T-helper 1 cell treated with Interleukin-12 subunit alpha and Interleukin-12 subunit beta and Interleukin-4 antibody, amounts not matched to agents 30 μg/mL and 1 μg/mL, for 36 hours (primary cell): Measurements from ENCODE around the gene IGFBP3.

Source experiments
- H3K27ac Mint-ChIP-seq: one replicate; pipeline ENCODE4 v1.8.0; 2021; ENCODE audit warnings: mild to moderate bottlenecking, mixed read lengths
- H3K27me3 Mint-ChIP-seq: one replicate; pipeline ENCODE4 v1.8.0; 2021; ENCODE audit warnings: low read depth, mixed read lengths
- H3K36me3 Mint-ChIP-seq: one replicate; pipeline ENCODE4 v1.8.0; 2021; ENCODE audit warnings: low read depth, mixed read lengths
- H3K4me1 Mint-ChIP-seq: one replicate; pipeline ENCODE4 v1.8.0; 2021; ENCODE audit warnings: low read depth, mixed read lengths
- H3K4me3 Mint-ChIP-seq: one replicate; pipeline ENCODE4 v1.8.0; 2021; ENCODE audit warnings: mild to moderate bottlenecking, moderate library complexity, mixed read lengths
- H3K9me3 Mint-ChIP-seq: one replicate; pipeline ENCODE4 v1.8.0; 2021; ENCODE audit warnings: mixed read lengths

Gene IGFBP3

GRCh38 chr7:45880433-45880860 lies 40.6 kb downstream of the IGFBP3 start:
- H3K27me3 Mint-ChIP-seq: no peaks in the 10 kb centered on the region
- no peak overlapping the region for H3K4me3 Mint-ChIP-seq
- H3K9me3 Mint-ChIP-seq: no peaks in the 10 kb centered on the region
- no peaks in the 10 kb centered on the region for H3K4me1 Mint-ChIP-seq
- H3K36me3 Mint-ChIP-seq: no peaks in the 10 kb centered on the region
- no peak overlapping the region for H3K27ac Mint-ChIP-seq

GRCh38 chr7:45878457-45879144 lies 42.5 kb downstream of the IGFBP3 start:
- Mint-ChIP-seq H3K27me3 (no peaks in the 10 kb centered on the region), H3K27ac (no peak overlapping the region)

GRCh38 chr7:45876519-45876918 lies 44.6 kb downstream of the IGFBP3 start:
- H3K36me3 Mint-ChIP-seq: no peaks in the 10 kb centered on the region

More at GRCh38 chr7:45878457-45879144, 42.5 kb downstream of the IGFBP3 start:
- H3K4me1 Mint-ChIP-seq: no peaks in the 10 kb centered on the region
- H3K9me3 Mint-ChIP-seq: no peaks in the 10 kb centered on the region
- no peaks in the 10 kb centered on the region for H3K36me3 Mint-ChIP-seq
- H3K4me3 Mint-ChIP-seq: no peak overlapping the region

GRCh38 chr7:45874408-45875131 lies 46.5 kb downstream of the IGFBP3 start:
- H3K27me3 Mint-ChIP-seq: no peaks in the 10 kb centered on the region
- no peaks in the 10 kb centered on the region for H3K4me1 Mint-ChIP-seq

More at GRCh38 chr7:45876519-45876918, 44.6 kb downstream of the IGFBP3 start:
- H3K27me3 Mint-ChIP-seq: no peaks in the 10 kb centered on the region
- no peak overlapping the region for H3K27ac Mint-ChIP-seq
- H3K9me3 Mint-ChIP-seq: no peaks in the 10 kb centered on the region
- H3K4me3 Mint-ChIP-seq: no peak overlapping the region
- H3K4me1 Mint-ChIP-seq: no peaks in the 10 kb centered on the region

GRCh38 chr7:45873355-45873754 lies 47.7 kb downstream of the IGFBP3 start:
- no peaks in the 10 kb centered on the region for H3K4me1 Mint-ChIP-seq
- H3K27ac Mint-ChIP-seq: no peak overlapping the region
- H3K4me3 Mint-ChIP-seq: no peak overlapping the region
- no peaks in the 10 kb centered on the region for H3K36me3 Mint-ChIP-seq
- peaks cover 3% of the 10 kb centered on the region for H3K27me3 Mint-ChIP-seq
- no peaks in the 10 kb centered on the region for H3K9me3 Mint-ChIP-seq

More at GRCh38 chr7:45874408-45875131, 46.5 kb downstream of the IGFBP3 start:
- Mint-ChIP-seq H3K36me3 (no peaks in the 10 kb centered on the region), H3K4me3 (no peak overlapping the region), H3K27ac (no peak overlapping the region), H3K9me3 (no peaks in the 10 kb centered on the region)

GRCh38 chr7:45873035-45873354 lies 48.1 kb downstream of the IGFBP3 start, which contains the start of gene CCDC201:
Gene CCDC201, minus strand, starts transcription at chr7:45873082. Its CDS starts 75 bp downstream, at chr7:45873007.
- Mint-ChIP-seq H3K9me3 (no peaks in the 10 kb centered on the region), H3K4me3 (no peak within 1 kb of the TSS), H3K36me3 (no peaks in the 10 kb centered on the region), H3K4me1 (no peaks in the 10 kb centered on the region), H3K27ac (no peak within 1 kb of the TSS), H3K27me3 (peaks cover 3% of the 10 kb centered on the region)

- Mint-ChIP-seq H3K36me3 (no peaks in the 10 kb centered on the region), H3K27ac (no peak overlapping the region), H3K27me3 (peaks cover 3% of the 10 kb centered on the region), H3K4me1 (no peaks in the 10 kb centered on the region), H3K9me3 (no peaks in the 10 kb centered on the region), H3K4me3 (no peak overlapping the region)
Measured at GRCh38 chr7:45872116-45873034, 48.7 kb downstream of the IGFBP3 start.

GRCh38 chr7:45869426-45869825 lies 51.6 kb downstream of the IGFBP3 start:
- Mint-ChIP-seq H3K27me3 (peaks cover 3% of the 10 kb centered on the region), H3K27ac (no peak overlapping the region)

GRCh38 chr7:45867471-45867870 lies 53.6 kb downstream of the IGFBP3 start:
- Mint-ChIP-seq H3K9me3 (no peaks in the 10 kb centered on the region), H3K27ac (no peak overlapping the region), H3K36me3 (no peaks in the 10 kb centered on the region), H3K4me3 (no peak overlapping the region), H3K4me1 (no peaks in the 10 kb centered on the region), H3K27me3 (peaks cover 3% of the 10 kb centered on the region)

More at GRCh38 chr7:45869426-45869825, 51.6 kb downstream of the IGFBP3 start:
- no peak overlapping the region for H3K4me3 Mint-ChIP-seq
- H3K4me1 Mint-ChIP-seq: no peaks in the 10 kb centered on the region
- H3K36me3 Mint-ChIP-seq: no peaks in the 10 kb centered on the region
- H3K9me3 Mint-ChIP-seq: no peaks in the 10 kb centered on the region

GRCh38 chr7:45865594-45866410 lies 55.3 kb downstream of the IGFBP3 start:
- Mint-ChIP-seq H3K27me3 (peaks cover 5% of the 10 kb centered on the region), H3K36me3 (no peaks in the 10 kb centered on the region), H3K4me3 (no peak overlapping the region), H3K9me3 (no peaks in the 10 kb centered on the region), H3K4me1 (no peaks in the 10 kb centered on the region), H3K27ac (no peak overlapping the region)

- Mint-ChIP-seq H3K36me3 (no peaks in the 10 kb centered on the region), H3K27me3 (peaks cover 6% of the 10 kb centered on the region), H3K27ac (no peak overlapping the region), H3K4me3 (no peak overlapping the region), H3K4me1 (no peaks in the 10 kb centered on the region), H3K9me3 (no peaks in the 10 kb centered on the region)
Measured at GRCh38 chr7:45863715-45864114, 57.4 kb downstream of the IGFBP3 start.
